Activated T-helper 9 cell treated with anti-CD3 and anti-CD28 coated beads, Interleukin-2, amount 50 U/mL, for 16 hours (primary cell): ENCODE results near the gene ZNF276.
A peak's percentile ranks its signal among the peaks of the same experiment; 100 is the strongest.
"Not testable (repeated sequence)": the region's sequence is repeated elsewhere in the genome, so short reads cannot be mapped to it uniquely, and the experiment has no call there.

Source experiments
- DNase-seq: peaks from one replicate; pipeline ENCODE4 v3.0.0-alpha.2; 2020; ENCODE audit warnings: low read depth

Gene ZNF276

GRCh38 chr16:89720813-89721545, at the start of gene ZNF276, which contains the start of gene VPS9D1:
ZNF276 (plus strand) TSS chr16:89721537; CDS start chr16:89721641, 104 bp downstream.
VPS9D1 (minus strand) TSS chr16:89720898; CDS start chr16:89720861, 37 bp downstream.
- DNase-seq = peak; percentile 79

GRCh38 chr16:89671565-89671964, 49.8 kb upstream of the ZNF276 start:
- not testable (repeated sequence) for DNase-seq

- no peak for DNase-seq
These were observed 49.0 kb upstream of the ZNF276 start for GRCh38 chr16:89672177-89672941.

- DNase-seq = no peak
These were observed 43.1 kb upstream of the ZNF276 start for GRCh38 chr16:89678258-89678657.

- DNase-seq = no peak
These were observed 35.4 kb upstream of the ZNF276 start for GRCh38 chr16:89685916-89686315.

- peak; percentile 87 for DNase-seq
These were observed 34.7 kb upstream of the ZNF276 start, which contains the start of gene CDK10 for GRCh38 chr16:89686520-89687091. CDK10 (plus strand) TSS chr16:89686689; CDS start chr16:89686711, 22 bp downstream.

GRCh38 chr16:89687092-89687940, 34.0 kb upstream of the ZNF276 start:
- no peak for DNase-seq

- DNase-seq = no peak
These were observed 32.9 kb upstream of the ZNF276 start for GRCh38 chr16:89688395-89688794.

GRCh38 chr16:89689142-89689541, 32.2 kb upstream of the ZNF276 start:
- no peak for DNase-seq

- not testable (repeated sequence) for DNase-seq
These were observed 31.7 kb upstream of the ZNF276 start for GRCh38 chr16:89689621-89690020.

GRCh38 chr16:89690392-89690901, 30.9 kb upstream of the ZNF276 start:
- no peak for DNase-seq

GRCh38 chr16:89691231-89691985, 29.9 kb upstream of the ZNF276 start:
- DNase-seq = no peak

- no peak for DNase-seq
These were observed 29.3 kb upstream of the ZNF276 start for GRCh38 chr16:89691986-89692569.

GRCh38 chr16:89693289-89693731, 28.0 kb upstream of the ZNF276 start:
- no peak for DNase-seq

- no peak for DNase-seq
These were observed 27.2 kb upstream of the ZNF276 start for GRCh38 chr16:89693931-89694783.

- not testable (repeated sequence) for DNase-seq
These were observed 26.6 kb upstream of the ZNF276 start for GRCh38 chr16:89694784-89695085.

- DNase-seq = no peak
These were observed 26.1 kb upstream of the ZNF276 start for GRCh38 chr16:89695086-89695874.

GRCh38 chr16:89695875-89696669, 25.3 kb upstream of the ZNF276 start:
- no peak for DNase-seq
